ENCODE results near the gene PRF1. TPM values are rescaled to one million over a fixed set of nuclear protein-coding genes. Genes with fewer than 3 reads are reported as not detected.
A peak's percentile ranks its signal among the peaks of the same experiment; 100 is the strongest.
"Not testable (repeated sequence)": the region's sequence is repeated elsewhere in the genome, so short reads cannot be mapped to it uniquely, and the experiment has no call there.

PRF1 gene
- total RNA-seq, 2 experiments from 2014 or later, result 44.7 to 46.9 TPM

- Mint-ChIP-seq H3K9me3 (peaks cover 2% of the 10 kb centered on the region), H3K27ac (no peak overlapping the region), H3K27me3 (no peaks in the 10 kb centered on the region), H3K36me3 (peaks cover 2% of the 10 kb centered on the region), H3K4me3 (no peak overlapping the region), H3K4me1 (peaks cover 43% of the 10 kb centered on the region)
- DNase-seq, result no peak
Observed at GRCh38 chr10:70582793-70583668, 19.5 kb downstream of the PRF1 start.

GRCh38 chr10:70581176-70581575 is 21.4 kb downstream of the PRF1 start:
- DNase-seq, H3K9me3 Mint-ChIP-seq, H3K27me3 Mint-ChIP-seq, H3K36me3 Mint-ChIP-seq, H3K4me3 Mint-ChIP-seq, H3K27ac Mint-ChIP-seq: not testable (repeated sequence)
- H3K4me1 Mint-ChIP-seq, result peaks cover 49% of the 10 kb centered on the region

DNA sequence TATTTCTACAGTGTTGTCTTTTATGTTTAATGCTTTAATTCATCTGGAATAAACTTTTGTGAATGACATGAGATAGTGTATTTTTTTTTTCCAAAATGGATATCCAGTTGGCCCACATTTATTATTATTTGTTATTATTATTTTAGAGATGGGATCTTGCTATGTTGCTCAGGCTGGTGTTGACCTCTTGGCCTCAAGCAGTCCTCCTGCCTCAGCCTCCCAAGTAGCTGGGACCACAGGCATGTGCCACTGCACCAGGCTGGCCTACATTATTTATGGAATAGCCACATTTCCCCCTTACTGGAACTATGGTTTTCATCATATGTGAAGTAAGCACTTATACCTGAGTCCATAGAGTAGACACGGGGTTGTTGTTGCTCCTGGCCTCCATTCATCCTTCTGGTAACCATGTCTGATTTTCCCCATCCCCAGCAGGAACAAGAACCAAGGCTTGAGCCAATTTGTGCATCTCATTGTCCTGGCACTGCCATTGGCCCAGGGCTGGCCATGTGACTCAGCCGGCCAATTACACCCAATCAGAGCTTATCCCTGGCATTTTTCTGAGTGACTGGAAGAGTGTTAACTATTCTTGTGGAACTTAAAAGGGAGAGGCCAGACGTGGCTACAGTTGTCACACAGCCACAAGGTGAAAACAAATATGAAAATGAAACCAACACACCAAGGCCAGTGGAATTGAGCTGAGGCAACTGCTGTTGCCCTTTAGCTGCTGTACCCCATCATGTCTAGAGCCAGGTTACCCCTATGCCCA is 23.1 kb downstream of the PRF1 start:
- H3K27me3 Mint-ChIP-seq, result no peaks in the 10 kb centered on the region
- H3K9me3 Mint-ChIP-seq, result peaks cover 2% of the 10 kb centered on the region
- peak; percentile 34 for DNase-seq
- H3K4me3 Mint-ChIP-seq, result no peak overlapping the region
- peak overlapping the region; percentile 93 for H3K27ac Mint-ChIP-seq
- peaks cover 2% of the 10 kb centered on the region for H3K36me3 Mint-ChIP-seq
- H3K4me1 Mint-ChIP-seq, result peaks cover 47% of the 10 kb centered on the region

- peaks cover 47% of the 10 kb centered on the region for H3K4me1 Mint-ChIP-seq
- peak; percentile 76 for DNase-seq
- H3K27ac Mint-ChIP-seq, result peak overlapping the region; percentile 93
- H3K4me3 Mint-ChIP-seq, result peak overlapping the region; percentile 19
- H3K27me3 Mint-ChIP-seq, result no peaks in the 10 kb centered on the region
- H3K36me3 Mint-ChIP-seq, result peaks cover 2% of the 10 kb centered on the region
- H3K9me3 Mint-ChIP-seq, result peaks cover 2% of the 10 kb centered on the region
Observed at GRCh38 chr10:70578371-70578947, 24.1 kb downstream of the PRF1 start.

GRCh38 chr10:70576803-70577517 is 25.6 kb downstream of the PRF1 start:
- Mint-ChIP-seq H3K4me3 (peak overlapping the region; percentile 56), H3K27ac (no peak overlapping the region), H3K4me1 (peaks cover 47% of the 10 kb centered on the region)

DNA sequence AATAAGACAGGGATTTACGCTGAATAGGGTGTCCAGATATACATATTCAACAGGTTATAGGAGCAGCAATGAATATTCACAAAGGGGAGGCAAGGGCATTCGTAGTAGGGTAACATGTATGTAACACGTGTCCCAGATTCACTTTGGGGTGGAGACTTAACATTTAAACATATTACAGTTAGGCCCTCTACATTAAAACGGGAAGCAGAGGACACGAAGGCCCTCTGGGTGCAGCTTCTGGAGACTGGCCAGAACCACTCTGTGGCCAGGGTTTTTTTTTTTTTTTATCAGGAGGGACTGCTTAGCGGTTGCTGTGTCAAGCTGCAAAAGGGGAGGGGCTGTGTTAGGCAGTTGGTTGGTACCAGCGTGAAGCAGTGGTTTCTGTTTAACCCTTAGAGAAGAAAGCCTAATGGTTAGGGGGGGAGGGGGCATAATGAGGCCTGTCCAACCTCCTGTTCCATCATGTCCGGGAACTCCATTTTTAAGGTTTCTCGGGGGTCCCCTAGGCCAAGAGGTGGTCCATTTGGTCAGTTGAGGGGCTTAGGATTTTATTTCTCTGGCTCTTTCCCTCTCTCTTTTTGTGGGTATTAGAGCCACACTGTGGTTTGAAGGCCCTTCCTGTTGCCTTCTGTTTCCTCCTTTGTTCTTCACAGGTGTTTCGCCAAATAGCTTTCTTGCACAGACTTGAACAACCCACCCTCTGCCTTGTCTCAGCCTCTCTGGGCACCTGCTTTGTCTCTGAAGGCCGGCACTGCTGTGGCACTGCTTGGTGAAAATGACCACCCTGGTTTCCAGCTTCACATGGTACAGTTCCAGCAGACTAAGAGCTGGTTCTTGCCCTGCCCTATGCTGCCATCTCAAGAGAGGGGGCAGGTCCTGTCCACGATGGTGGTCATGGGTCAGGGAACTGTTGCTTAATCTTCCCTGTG is 26.4 kb downstream of the PRF1 start:
- Mint-ChIP-seq H3K4me3 (no peak overlapping the region), H3K27me3 (no peaks in the 10 kb centered on the region), H3K27ac (peak overlapping the region; percentile 51), H3K4me1 (peaks cover 47% of the 10 kb centered on the region), H3K9me3 (peaks cover 2% of the 10 kb centered on the region), H3K36me3 (peaks cover 2% of the 10 kb centered on the region)
- no peak for DNase-seq

More at GRCh38 chr10:70576803-70577517, 25.6 kb downstream of the PRF1 start:
- peaks cover 2% of the 10 kb centered on the region for H3K36me3 Mint-ChIP-seq
- H3K27me3 Mint-ChIP-seq, result no peaks in the 10 kb centered on the region
- peaks cover 2% of the 10 kb centered on the region for H3K9me3 Mint-ChIP-seq
- no peak for DNase-seq

DNA sequence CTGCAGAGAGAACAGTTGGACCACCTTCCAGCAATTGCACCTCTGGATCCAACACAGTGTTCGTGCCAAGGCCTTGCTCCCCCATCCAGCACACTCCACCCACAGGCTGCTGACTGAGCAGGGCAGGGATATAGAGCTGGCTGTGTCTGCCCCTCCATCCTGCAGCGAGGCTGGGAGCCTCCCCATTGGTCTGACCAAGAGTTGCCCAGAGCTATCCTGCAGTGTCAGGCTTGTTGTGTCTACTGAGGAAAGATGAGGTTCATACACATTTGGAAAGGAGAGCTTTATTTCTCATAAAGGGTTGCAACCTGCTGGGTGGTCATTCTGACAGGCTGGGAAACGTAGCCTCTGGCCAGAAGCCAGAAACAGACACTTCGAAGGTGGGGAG is 27.1 kb downstream of the PRF1 start:
- Mint-ChIP-seq H3K36me3 (peaks cover 2% of the 10 kb centered on the region), H3K27me3 (no peaks in the 10 kb centered on the region)

DNA sequence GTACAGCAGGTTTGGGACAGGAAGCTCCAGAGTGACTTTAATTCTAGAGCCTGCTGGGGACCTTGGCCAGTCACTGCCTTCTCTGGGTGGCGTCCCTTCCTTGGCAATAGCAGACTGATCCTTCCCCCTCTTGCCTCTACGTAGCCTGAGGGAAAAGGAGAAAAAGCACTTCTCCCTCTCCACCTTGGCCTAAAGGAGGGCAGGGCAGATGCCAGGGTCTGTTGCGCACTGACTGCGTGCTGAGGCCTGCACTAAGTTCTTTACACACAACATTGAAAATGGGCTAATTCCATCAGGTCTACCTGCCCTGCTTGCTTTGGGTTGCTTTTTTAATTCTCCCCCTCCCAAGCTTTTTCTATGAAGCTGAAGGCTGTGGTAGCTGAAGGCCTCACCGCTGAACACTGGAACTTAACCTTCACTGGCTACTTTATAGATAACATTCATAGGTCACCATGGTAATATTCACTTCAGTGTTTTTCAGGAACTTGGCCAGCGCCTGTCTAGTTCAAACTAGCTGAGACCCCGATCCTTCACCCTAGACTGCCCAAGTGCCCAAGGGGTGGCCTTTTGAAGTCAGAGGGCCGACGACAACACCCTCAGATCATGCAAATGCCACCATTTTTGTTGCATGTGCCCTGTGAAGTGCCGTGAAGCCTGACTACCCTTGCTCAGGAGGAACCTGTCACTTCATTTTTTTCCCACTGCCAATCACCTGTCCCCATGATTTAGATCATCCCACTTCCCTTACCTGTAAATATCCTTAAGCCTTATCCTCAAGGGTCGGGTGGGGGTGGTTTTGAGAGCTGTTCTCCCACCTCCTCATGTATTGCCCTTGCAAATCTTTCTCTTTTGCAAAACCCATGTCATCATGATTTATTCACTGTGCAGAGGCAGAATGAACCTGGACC is 28.7 kb downstream of the PRF1 start:
- Mint-ChIP-seq H3K36me3 (no peaks in the 10 kb centered on the region), H3K4me1 (peaks cover 40% of the 10 kb centered on the region), H3K27me3 (no peaks in the 10 kb centered on the region), H3K4me3 (no peak overlapping the region), H3K9me3 (no peaks in the 10 kb centered on the region), H3K27ac (peak overlapping the region; percentile 13)
- no peak for DNase-seq

More for the DNA sequence above, 27.1 kb downstream of the PRF1 start:
- H3K4me3 Mint-ChIP-seq, result no peak overlapping the region
- no peak for DNase-seq
- H3K9me3 Mint-ChIP-seq, result peaks cover 2% of the 10 kb centered on the region
- H3K4me1 Mint-ChIP-seq, result peaks cover 47% of the 10 kb centered on the region
- no peak overlapping the region for H3K27ac Mint-ChIP-seq

DNA sequence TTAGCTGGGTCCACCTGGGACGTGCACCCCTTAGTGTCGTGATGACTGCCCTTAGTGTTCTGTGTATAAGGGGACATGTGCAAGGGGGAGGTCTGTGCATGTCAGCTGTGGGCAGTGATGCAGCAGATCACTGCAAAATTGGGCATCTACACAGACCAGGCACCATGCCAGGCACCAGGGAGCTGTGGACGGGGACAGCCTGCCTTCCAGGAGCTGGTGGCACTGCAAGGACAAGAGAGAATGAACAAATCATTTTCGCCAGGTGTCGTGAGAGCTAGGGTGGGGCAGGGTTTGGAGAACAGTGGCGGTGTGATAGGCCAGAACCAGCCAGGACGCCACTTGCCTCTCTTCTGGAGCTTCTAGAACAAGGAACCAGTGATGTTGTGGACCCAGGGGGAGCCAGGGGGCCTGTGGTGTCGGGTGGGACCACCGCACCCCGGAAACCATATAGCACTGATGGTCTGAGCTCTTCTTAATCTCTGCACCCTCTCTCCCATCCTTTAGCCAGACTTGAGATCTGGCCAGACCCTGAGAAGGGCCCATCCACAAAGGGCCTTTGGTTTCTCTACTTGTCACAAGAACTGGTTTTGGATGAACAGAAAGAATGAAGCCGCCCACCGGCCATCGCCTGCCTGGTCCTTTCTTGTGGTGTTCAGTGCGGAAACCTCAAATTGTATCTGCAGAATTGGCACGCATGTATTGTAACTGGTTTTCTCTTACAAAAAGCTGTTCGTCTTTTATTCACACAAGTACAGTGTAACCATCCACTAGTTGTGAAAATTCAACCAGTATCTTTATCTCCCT is 30.7 kb downstream of the PRF1 start:
- no peaks in the 10 kb centered on the region for H3K27me3 Mint-ChIP-seq
- no peak overlapping the region for H3K27ac Mint-ChIP-seq
- H3K36me3 Mint-ChIP-seq, result no peaks in the 10 kb centered on the region
- H3K4me1 Mint-ChIP-seq, result peaks cover 21% of the 10 kb centered on the region
- DNase-seq, result no peak
- H3K4me3 Mint-ChIP-seq, result no peak overlapping the region
- no peaks in the 10 kb centered on the region for H3K9me3 Mint-ChIP-seq

GRCh38 chr10:70571236-70571635 is 31.3 kb downstream of the PRF1 start:
- no peaks in the 10 kb centered on the region for H3K27me3 Mint-ChIP-seq
- H3K4me1 Mint-ChIP-seq, result peaks cover 16% of the 10 kb centered on the region
- no peaks in the 10 kb centered on the region for H3K36me3 Mint-ChIP-seq
- no peak overlapping the region for H3K27ac Mint-ChIP-seq
- H3K4me3 Mint-ChIP-seq, result no peak overlapping the region
- DNase-seq, result no peak
- H3K9me3 Mint-ChIP-seq, result no peaks in the 10 kb centered on the region

GRCh38 chr10:70568781-70569495 is 33.6 kb downstream of the PRF1 start:
- H3K4me1 Mint-ChIP-seq, result peaks cover 8% of the 10 kb centered on the region
- H3K4me3 Mint-ChIP-seq, result no peak overlapping the region
- H3K27ac Mint-ChIP-seq, result no peak overlapping the region
- H3K9me3 Mint-ChIP-seq, result no peaks in the 10 kb centered on the region
- no peaks in the 10 kb centered on the region for H3K27me3 Mint-ChIP-seq
- H3K36me3 Mint-ChIP-seq, result no peaks in the 10 kb centered on the region
- no peak for DNase-seq

- no peak for DNase-seq
- Mint-ChIP-seq H3K4me3 (no peak overlapping the region), H3K27ac (no peak overlapping the region), H3K4me1 (peaks cover 12% of the 10 kb centered on the region), H3K9me3 (no peaks in the 10 kb centered on the region), H3K27me3 (no peaks in the 10 kb centered on the region), H3K36me3 (no peaks in the 10 kb centered on the region)
Observed at GRCh38 chr10:70568113-70568512, 34.4 kb downstream of the PRF1 start.
